SU-DHL-6 (cell line): ENCODE data around the gene PC.

Source experiments
- H2AFZ ChIP-seq: fragments of 200-600 bp; sonication (generic); 2 replicates; pipeline ENCODE4 v1.6.1; 2014; ENCODE audit warnings: low read depth, mild to moderate bottlenecking, moderate library complexity, mixed read lengths, antibody characterized with exemption, low read length; ENCODE audit not compliant: severe bottlenecking
- H3F3A ChIP-seq: fragments of 200-600 bp; shearing (Covaris generic); 2 replicates; pipeline ENCODE4 v1.6.0; 2016; ENCODE audit warnings: antibody characterized with exemption, mild to moderate bottlenecking; ENCODE audit not compliant: insufficient read depth
- H3K27ac ChIP-seq: fragments of 200-600 bp; sonication (generic); 2 replicates; pipeline ENCODE4 v1.5.1; 2016; ENCODE audit warnings: low read depth, mild to moderate bottlenecking, low read length, moderate library complexity, mixed read lengths
- H3K27me3 ChIP-seq: fragments of 200-600 bp; sonication (generic), shearing (Covaris generic); 2 replicates; pipeline ENCODE4 v1.6.0; 2014; ENCODE audit warnings: mild to moderate bottlenecking, low read length
- H3K36me3 ChIP-seq: fragments of 200-600 bp; sonication (generic); 2 replicates; pipeline ENCODE4 v1.6.1; 2014; ENCODE audit warnings: mild to moderate bottlenecking, low read length, mixed read lengths
- H3K4me2 ChIP-seq: fragments of 300-600, 200-600 bp; shearing (Covaris generic), sonication (generic); 2 replicates; pipeline ENCODE4 v1.6.0; 2014; ENCODE audit warnings: low read length, low read depth, mild to moderate bottlenecking; ENCODE audit not compliant: poor library complexity, severe bottlenecking
- H3K4me3 ChIP-seq: fragments of 200-600 bp; sonication (generic); 2 replicates; pipeline ENCODE4 v1.5.1; 2014; ENCODE audit warnings: antibody characterized with exemption, low read length, mild to moderate bottlenecking, mixed read lengths; ENCODE audit not compliant: insufficient read depth, poor library complexity, severe bottlenecking
- H3K79me2 ChIP-seq: fragments of 200-600 bp; sonication (generic); 2 replicates; pipeline ENCODE4 v1.6.1; 2014; ENCODE audit warnings: mild to moderate bottlenecking, low read length, moderate library complexity; ENCODE audit not compliant: insufficient read depth
- H3K9ac ChIP-seq: fragments of 200-600 bp; sonication (generic); 2 replicates; pipeline ENCODE4 v1.7.0; 2014; ENCODE audit warnings: mild to moderate bottlenecking, low read length
- H3K9me2 ChIP-seq: fragments of 200-600 bp; sonication (generic); replicated peaks from 2 replicates; pipeline ENCODE4 v1.6.1; 2014; ENCODE audit warnings: low read length; ENCODE audit not compliant: insufficient read depth
- H3K9me3 ChIP-seq: fragments of 200-600 bp; sonication (generic); 2 replicates; pipeline ENCODE4 v1.6.1; 2014; ENCODE audit warnings: low read length, mixed read lengths; ENCODE audit not compliant: insufficient read depth
- H4K20me1 ChIP-seq: fragments of 200-600 bp; sonication (generic); 2 replicates; pipeline ENCODE4 v1.6.1; 2014; ENCODE audit warnings: low read depth, mild to moderate bottlenecking, antibody characterized with exemption, low read length, moderate library complexity, mixed read lengths
- EZH2phosphoT487 ChIP-seq: fragments of 200-600 bp; sonication (generic), shearing (Covaris generic); conservative IDR thresholded peaks from 2 replicates; pipeline ENCODE4 v1.6.1; 2018; ENCODE audit warnings: mild to moderate bottlenecking, antibody characterized with exemption, low read length, moderate library complexity, mixed read lengths
- TF ChIP-seq, protein P1 (sequence below): fragments of 200-600 bp; sonication (generic); IDR thresholded peaks from one replicate; pipeline ENCODE4 v1.5.1; 2017; ENCODE audit warnings: antibody characterized with exemption, mild to moderate bottlenecking, low read length, moderate library complexity; ENCODE audit not compliant: insufficient read depth, poor library complexity, severe bottlenecking

PC gene

DNA sequence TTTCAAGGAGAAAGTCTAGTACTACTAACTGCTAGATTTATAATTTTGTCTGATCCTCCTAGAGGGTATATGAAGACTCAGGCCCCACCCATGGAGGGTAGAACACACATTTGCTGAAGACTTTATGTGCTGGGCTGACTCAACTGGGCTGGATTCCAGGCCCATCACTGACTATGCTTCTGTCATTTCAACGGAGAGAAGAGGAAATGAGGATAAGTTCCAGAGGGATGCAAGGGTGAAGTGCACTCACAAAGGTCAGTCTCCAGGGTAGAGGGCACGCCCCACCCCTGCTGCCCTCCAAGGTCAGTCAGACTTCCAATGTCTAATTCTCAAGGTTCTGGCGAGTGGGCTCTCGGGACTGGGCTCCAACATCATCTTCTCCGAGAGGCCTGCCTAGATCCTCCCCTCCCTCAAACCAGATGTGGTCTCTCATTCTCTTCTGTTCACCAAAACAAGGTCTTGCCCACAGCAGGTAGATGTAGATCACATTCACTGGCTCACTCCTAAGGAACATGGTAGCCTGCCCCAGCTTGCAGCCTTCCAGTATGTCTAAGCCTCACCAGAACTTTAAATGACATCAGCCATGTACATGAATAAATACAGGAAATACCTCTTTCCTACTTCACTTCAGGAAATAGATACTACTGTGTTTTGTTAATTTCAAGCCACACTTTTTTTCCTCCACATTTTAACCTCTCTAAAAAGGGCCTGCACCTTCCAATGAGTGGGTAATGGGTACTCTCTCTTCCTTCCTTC is 9.7 kb upstream of the PC start:
- H2AFZ ChIP-seq: no peak overlapping the region
- TF ChIP-seq, protein P1, sequence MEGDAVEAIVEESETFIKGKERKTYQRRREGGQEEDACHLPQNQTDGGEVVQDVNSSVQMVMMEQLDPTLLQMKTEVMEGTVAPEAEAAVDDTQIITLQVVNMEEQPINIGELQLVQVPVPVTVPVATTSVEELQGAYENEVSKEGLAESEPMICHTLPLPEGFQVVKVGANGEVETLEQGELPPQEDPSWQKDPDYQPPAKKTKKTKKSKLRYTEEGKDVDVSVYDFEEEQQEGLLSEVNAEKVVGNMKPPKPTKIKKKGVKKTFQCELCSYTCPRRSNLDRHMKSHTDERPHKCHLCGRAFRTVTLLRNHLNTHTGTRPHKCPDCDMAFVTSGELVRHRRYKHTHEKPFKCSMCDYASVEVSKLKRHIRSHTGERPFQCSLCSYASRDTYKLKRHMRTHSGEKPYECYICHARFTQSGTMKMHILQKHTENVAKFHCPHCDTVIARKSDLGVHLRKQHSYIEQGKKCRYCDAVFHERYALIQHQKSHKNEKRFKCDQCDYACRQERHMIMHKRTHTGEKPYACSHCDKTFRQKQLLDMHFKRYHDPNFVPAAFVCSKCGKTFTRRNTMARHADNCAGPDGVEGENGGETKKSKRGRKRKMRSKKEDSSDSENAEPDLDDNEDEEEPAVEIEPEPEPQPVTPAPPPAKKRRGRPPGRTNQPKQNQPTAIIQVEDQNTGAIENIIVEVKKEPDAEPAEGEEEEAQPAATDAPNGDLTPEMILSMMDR: no peak
- no peak for TF ChIP-seq EZH2phosphoT487
- H3K27ac ChIP-seq: no peak overlapping the region
- no peaks in the 10 kb centered on the region for H3K79me2 ChIP-seq
- no peaks in the 10 kb centered on the region for H3K27me3 ChIP-seq
- H3K9me3 ChIP-seq: no peaks in the 10 kb centered on the region
- H3K9ac ChIP-seq: no peak overlapping the region
- H3K9me2 ChIP-seq: no peaks in the 10 kb centered on the region
- no peaks in the 10 kb centered on the region for H4K20me1 ChIP-seq
- no peaks in the 10 kb centered on the region for H3K36me3 ChIP-seq
- H3K4me3 ChIP-seq: no peak overlapping the region
- no peaks in the 10 kb centered on the region for H3F3A ChIP-seq
- H3K4me2 ChIP-seq: no peak overlapping the region

DNA sequence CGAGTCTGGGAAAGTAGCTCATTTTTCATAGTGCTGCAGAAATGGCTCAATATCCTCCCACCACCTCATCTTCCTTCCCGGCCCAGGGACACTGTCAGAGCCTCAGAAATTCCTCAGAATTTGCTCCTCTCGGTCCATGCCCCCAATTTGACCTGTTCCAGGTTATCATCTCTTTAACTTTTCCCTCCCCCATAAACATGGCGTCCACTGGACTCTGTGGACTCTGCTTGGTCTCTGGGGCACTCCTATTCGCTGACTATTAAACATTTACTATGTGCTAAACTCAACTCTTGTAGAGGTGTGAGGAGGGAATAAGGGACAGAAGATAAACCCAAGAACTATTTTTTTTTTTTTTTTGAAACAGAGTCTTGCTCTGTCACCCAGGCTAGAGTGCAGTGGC is 8.2 kb upstream of the PC start:
- Histone ChIP-seq H3K4me2 (no peak overlapping the region), H3F3A (no peaks in the 10 kb centered on the region), H3K27me3 (no peaks in the 10 kb centered on the region), H3K4me3 (no peak overlapping the region), H3K36me3 (no peaks in the 10 kb centered on the region), H3K27ac (no peak overlapping the region), H2AFZ (no peak overlapping the region), H3K9me3 (no peaks in the 10 kb centered on the region), H4K20me1 (no peaks in the 10 kb centered on the region), H3K9ac (no peak overlapping the region), H3K79me2 (no peaks in the 10 kb centered on the region), H3K9me2 (no peaks in the 10 kb centered on the region)
- TF ChIP-seq, protein P1: no peak
- no peak for TF ChIP-seq EZH2phosphoT487

DNA sequence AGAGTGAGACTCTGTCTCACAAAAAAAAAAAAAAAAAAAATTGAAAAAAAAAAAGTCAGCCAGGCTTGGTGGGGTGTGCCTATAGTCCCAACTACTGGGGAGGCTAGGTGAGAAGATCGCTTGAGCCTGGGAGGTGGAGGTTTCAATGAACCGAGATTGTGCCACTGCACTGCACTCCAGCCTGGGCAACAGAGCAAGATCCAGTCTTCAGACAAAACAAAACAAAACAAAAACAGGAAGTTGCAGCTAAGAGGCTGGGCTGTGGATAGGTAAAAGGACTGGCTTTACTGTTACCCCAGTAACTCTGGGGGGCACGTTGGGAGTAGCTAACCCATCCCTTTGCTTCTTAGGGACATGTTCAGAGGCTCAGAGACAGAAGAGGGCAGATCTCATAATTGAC is 6.3 kb upstream of the PC start:
- Histone ChIP-seq H3K9ac (no peak overlapping the region), H3K9me3 (no peaks in the 10 kb centered on the region), H3K9me2 (no peaks in the 10 kb centered on the region), H3K79me2 (no peaks in the 10 kb centered on the region), H3K27me3 (no peaks in the 10 kb centered on the region), H4K20me1 (no peaks in the 10 kb centered on the region), H3F3A (no peaks in the 10 kb centered on the region), H2AFZ (no peak overlapping the region), H3K36me3 (no peaks in the 10 kb centered on the region), H3K4me3 (no peak overlapping the region), H3K4me2 (no peak overlapping the region), H3K27ac (no peak overlapping the region)
- TF ChIP-seq, protein P1: no peak
- TF ChIP-seq EZH2phosphoT487: no peak
